ENCODE measurements around the gene SYN1. TPM values are rescaled to one million over a fixed set of nuclear protein-coding genes. Genes with fewer than 3 reads are reported as not detected.

Gene SYN1
- total RNA-seq, 1 donor from 2014 or later: 5.7 TPM

DNA sequence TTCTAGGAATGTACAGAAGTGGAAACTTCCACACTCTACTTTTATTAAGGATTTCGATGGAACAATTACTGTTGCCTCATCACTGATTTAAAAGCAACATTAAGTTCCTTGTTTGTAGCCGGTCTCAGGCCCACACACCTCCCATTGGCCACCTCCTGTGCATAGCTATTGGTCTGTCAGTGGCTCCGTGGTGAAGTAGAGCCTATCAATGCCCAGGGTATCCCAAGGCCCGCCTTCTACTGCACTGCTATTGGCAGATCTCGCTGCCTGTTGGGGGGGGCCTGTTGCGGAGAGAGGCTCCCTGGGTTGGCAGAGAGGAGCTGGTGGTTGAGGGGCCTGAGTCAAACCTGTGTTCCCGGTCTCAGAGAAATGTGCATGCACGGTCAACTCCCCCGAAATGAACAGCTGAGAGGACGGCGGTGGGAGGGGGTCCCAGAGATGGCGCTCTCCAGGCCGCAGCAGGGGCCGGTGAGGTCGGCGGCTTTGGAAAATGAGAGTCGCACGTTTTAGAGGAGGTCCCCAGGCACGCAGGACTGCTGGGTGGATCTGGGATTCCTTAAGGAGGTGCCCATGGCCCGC, 63.5 kb downstream of the SYN1 start:
- H3K36me3 ChIP-seq: no peaks in the 10 kb centered on the region
- intact Hi-C loops (cut with DNase I): loop anchor here (1.0 kb wide), 1 partner anchor 15 kb away; no protein-coding TSS in a partner anchor
- H3K27me3 ChIP-seq: no peaks in the 10 kb centered on the region
- TF ChIP-seq, protein P1, sequence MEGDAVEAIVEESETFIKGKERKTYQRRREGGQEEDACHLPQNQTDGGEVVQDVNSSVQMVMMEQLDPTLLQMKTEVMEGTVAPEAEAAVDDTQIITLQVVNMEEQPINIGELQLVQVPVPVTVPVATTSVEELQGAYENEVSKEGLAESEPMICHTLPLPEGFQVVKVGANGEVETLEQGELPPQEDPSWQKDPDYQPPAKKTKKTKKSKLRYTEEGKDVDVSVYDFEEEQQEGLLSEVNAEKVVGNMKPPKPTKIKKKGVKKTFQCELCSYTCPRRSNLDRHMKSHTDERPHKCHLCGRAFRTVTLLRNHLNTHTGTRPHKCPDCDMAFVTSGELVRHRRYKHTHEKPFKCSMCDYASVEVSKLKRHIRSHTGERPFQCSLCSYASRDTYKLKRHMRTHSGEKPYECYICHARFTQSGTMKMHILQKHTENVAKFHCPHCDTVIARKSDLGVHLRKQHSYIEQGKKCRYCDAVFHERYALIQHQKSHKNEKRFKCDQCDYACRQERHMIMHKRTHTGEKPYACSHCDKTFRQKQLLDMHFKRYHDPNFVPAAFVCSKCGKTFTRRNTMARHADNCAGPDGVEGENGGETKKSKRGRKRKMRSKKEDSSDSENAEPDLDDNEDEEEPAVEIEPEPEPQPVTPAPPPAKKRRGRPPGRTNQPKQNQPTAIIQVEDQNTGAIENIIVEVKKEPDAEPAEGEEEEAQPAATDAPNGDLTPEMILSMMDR (IDR thresholded peaks at IDR 0.05): no peak
- no peaks in the 10 kb centered on the region for H3K4me1 ChIP-seq
- H3K27ac ChIP-seq: peak overlapping the region; percentile 80 to 84
- H3K9me3 ChIP-seq: no peaks in the 10 kb centered on the region
- DNase-seq (ENCODE audit: low spot score in 2 of 2): peak; percentile 88 to 96
- peak overlapping the region; percentile 48 to 66 for H3K4me3 ChIP-seq

DNA sequence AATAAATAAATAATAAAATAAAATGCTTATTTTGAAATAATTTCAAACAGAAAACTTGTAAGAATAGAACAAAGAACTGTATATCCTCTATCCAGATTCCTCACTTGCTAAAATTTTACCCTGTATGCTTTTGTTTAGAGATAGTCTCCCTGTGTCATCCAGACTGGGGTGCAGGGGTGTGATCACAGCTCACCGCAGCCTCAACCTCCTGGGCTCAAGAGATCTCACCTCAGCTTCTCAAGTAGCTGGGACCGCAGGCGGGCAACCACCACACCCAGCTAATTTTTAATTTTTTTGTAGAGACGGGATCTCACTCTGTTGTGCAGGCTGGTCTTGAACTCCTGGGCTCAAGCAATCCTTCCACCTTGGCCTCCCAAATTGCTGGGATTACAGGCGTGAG, 76.2 kb downstream of the SYN1 start:
- TF ChIP-seq, protein P1 (IDR thresholded peaks at IDR 0.05): no peak
- DNase-seq (ENCODE audit: low spot score in 2 of 2): no peak
- Histone ChIP-seq H3K27me3 (no peaks in the 10 kb centered on the region), H3K9me3 (no peaks in the 10 kb centered on the region), H3K4me1 (peaks cover 0 to 6% of the 10 kb centered on the region in 2 donors), H3K27ac (no peak overlapping the region), H3K36me3 (no peaks in the 10 kb centered on the region), H3K4me3 (no peak overlapping the region)
- intact Hi-C loops (cut with DNase I): loop anchor here (10.0 kb wide), 1 partner anchor 481 kb away; no protein-coding TSS in a partner anchor

DNA sequence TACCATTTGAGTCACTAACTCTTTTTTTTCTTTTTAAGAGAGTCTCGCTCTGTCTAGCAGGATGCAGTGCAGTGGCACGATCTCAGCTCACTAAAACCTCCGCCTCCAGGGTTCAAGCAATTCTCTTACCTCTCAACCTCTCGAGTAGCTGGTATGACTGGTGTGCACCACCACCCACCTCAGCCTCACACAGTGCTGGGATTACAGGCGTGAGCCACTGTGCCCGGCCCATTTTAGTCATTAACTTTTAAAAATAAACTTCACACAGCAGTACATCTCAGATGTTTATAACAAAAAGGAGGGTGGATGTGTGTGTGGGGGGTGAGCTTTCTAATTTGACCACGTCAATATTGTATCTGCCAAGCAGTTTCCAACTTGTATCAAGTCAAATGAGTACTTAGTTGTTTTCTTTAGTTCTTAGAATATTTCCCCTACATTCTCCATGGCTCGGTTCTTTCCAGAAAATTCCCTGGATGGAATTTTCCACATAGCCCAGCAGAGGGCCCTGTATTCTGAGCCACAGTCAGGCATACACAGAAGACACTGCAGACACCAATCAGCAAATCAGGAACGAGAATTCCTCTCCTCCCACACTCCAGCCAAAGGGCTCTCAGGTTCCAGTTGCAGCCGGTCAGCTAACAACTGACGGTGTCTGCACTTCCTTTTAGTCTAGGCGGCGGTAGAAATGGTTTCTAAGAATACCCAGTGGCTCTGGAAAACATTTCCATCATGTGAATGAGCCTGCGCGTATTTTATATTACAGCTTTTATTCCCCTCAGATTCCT, 78.7 kb downstream of the SYN1 start:
- Histone ChIP-seq H3K4me1 (peaks cover 0 to 6% of the 10 kb centered on the region in 2 donors), H3K36me3 (no peaks in the 10 kb centered on the region), H3K27me3 (no peaks in the 10 kb centered on the region), H3K9me3 (no peaks in the 10 kb centered on the region), H3K4me3 (no peak overlapping the region), H3K27ac (peak overlapping the region; percentile 82 to 88)
- TF ChIP-seq, protein P1 (IDR thresholded peaks at IDR 0.05): peak; percentile 38 to 44 (median 41)
- intact Hi-C loops (cut with DNase I): loop anchor here (1.0 to 10.0 kb wide), 3 partner anchors 15 to 484 kb away; partner anchors contain the start of gene ELK1
- DNase-seq (ENCODE audit: low spot score in 2 of 2): peak; percentile 54 to 90

DNA sequence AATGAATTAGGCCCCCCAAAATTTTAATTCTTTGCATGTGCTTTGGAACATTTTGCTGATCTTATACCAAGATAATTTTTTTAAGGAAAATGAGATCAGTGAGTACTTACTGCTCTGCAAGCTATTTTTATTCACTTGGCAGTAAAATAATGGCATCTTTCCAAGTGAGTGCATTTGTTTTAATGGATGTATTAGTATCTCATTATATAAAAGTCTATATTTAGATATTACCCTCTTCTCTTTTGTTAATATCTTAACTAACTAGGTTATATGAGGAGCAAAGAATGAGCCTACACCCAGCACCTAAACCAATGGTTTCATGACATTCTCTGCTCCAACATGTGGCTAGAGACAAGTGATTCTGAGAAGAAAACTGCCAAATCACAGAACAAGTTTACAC, 79.8 kb downstream of the SYN1 start:
- intact Hi-C loops (cut with DNase I): loop anchor here (2.0 to 10.0 kb wide), 2 partner anchors 111 to 485 kb away; partner anchors contain the start of gene ELK1

DNA sequence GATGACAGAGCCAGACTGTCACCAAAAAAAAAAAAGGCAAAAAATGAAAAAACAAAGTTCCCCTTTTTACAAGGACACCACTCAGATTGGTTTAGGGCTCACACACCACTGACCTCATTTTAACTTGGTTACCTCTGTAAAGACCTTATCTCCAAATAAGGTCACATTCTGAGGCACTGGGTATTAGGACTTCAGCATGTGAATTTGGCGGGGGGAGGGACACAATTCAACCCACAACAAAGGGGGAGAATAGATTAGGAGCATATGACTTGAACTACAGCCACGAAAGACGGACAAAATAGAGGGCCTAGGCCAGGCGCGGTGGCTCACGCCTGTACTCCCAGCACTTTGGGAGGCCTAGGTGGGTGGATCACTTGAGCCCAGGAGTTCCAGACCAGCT, 89.6 kb downstream of the SYN1 start:
- intact Hi-C loops (cut with DNase I): no loop called here
- DNase-seq (ENCODE audit: low spot score in 2 of 2): no peak

More for the DNA sequence above, 79.8 kb downstream of the SYN1 start:
- TF ChIP-seq, protein P1 (IDR thresholded peaks at IDR 0.05): no peak
- H3K9me3 ChIP-seq: no peaks in the 10 kb centered on the region
- no peaks in the 10 kb centered on the region for H3K27me3 ChIP-seq
- peak overlapping the region; percentile 75 to 87 for H3K27ac ChIP-seq
- H3K4me3 ChIP-seq: no peak overlapping the region
- H3K4me1 ChIP-seq: peaks cover 0 to 6% of the 10 kb centered on the region in 2 donors
- no peak for DNase-seq (ENCODE audit: low spot score in 2 of 2)
- H3K36me3 ChIP-seq: no peaks in the 10 kb centered on the region

More for the DNA sequence above, 89.6 kb downstream of the SYN1 start:
- Histone ChIP-seq H3K27me3 (no peaks in the 10 kb centered on the region), H3K36me3 (no peaks in the 10 kb centered on the region), H3K9me3 (no peaks in the 10 kb centered on the region), H3K4me3 (no peak overlapping the region), H3K4me1 (no peaks in the 10 kb centered on the region), H3K27ac (no peak overlapping the region)
- TF ChIP-seq, protein P1 (IDR thresholded peaks at IDR 0.05): no peak

Measured in ascending aorta (tissue), 2 donors.